ENCODE data around the gene FADS1. TPM values are rescaled to one million over a fixed set of nuclear protein-coding genes. Genes with fewer than 3 reads are reported as not detected.

Gene FADS1
- polyA plus RNA-seq, 1 donor (not counting 4 experiments of a cell fraction or from before 2014, with no cell fraction given) = 34.0 TPM

DNA sequence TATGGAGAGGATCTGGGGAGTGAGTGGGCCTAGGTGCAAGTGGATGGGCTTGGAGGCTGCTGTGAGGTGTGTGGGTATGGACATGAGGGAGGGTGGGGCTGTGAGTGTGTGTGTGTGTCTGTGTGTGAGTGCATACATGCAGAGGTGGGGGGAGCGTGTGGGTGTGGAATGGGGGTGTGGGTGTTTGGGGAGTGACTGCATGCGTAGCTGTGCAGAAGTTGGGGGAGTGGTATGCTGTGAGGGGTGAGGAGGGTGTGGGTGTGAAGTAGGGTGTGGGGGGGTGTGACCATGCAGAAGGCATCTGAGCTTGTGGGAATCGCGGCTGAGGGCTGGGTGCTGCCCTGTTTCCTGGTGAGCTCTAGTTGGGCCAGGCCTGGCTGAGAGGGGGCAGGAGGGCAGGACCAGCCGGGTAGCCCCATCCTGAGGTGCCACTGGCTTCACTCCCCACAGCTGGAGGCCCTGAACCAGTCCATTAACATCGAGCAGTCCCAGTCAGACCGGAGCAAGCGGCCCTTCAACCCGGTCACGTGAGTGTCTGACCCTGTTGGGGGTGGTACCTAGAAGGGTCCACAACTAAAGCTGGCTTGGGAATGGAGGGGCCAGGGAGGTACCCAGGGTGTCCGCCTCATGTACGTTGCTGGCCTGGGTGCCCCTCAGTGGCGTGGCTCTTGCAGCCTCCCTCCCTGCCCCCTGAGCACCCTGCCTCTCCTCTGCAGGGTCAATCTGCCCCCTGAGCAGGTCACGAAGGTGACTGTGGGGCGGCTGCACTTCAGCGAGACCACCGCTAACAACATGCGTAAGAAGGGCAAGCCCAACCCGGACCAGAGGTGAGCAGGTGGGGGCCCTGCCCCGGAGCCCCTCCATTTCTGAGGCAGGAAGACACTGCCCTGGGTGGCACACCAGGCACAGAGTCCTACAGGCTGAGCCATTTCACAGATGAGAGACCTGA is 40.9 kb downstream of the FADS1 start:
- Histone ChIP-seq H3K27me3 (ENCODE audit: control insufficient read depth, extremely low read depth, insufficient read depth, low read length) (peaks cover 11% of the 10 kb centered on the region), H3K36me3 (ENCODE audit: control insufficient read depth in 2 of 2, extremely low read depth in 1 of 2, insufficient read depth in 2 of 2, low read length in 2 of 2) (no peaks in the 10 kb centered on the region), H3K4me1 (ENCODE audit: control insufficient read depth, extremely low read depth, insufficient read depth, low read length) (peaks cover 8% of the 10 kb centered on the region), H3K9ac (ENCODE audit: control insufficient read depth, extremely low read depth, insufficient read depth, low read length) (no peak overlapping the region), H3K9me1 (ENCODE audit: control insufficient read depth, extremely low read depth, insufficient read depth, low read length) (no peaks in the 10 kb centered on the region), H4K20me1 (ENCODE audit: control insufficient read depth, extremely low read depth, insufficient read depth, low read length) (no peaks in the 10 kb centered on the region), H3K9me3 (ENCODE audit: control insufficient read depth, low read depth, low read length) (no peaks in the 10 kb centered on the region), H3K4me2 (ENCODE audit: control insufficient read depth, extremely low read depth, insufficient read depth, low read depth, low read length) (no peak overlapping the region), H3K27ac (ENCODE audit: control insufficient read depth, insufficient read depth, low read length) (no peak overlapping the region), H2AFZ (ENCODE audit: control insufficient read depth, low read length) (no peak overlapping the region), H3K4me3 (ENCODE audit: control insufficient read depth in 2 of 3, extremely low read depth in 1 of 3, insufficient read depth in 2 of 3, low read depth in 1 of 3, low read length in 3 of 3) (no peak overlapping the region), H3K79me2 (ENCODE audit: control insufficient read depth, insufficient read depth, low read length) (no peaks in the 10 kb centered on the region)
- no peak for TF ChIP-seq EZH2 (IDR thresholded peaks at IDR 0.05; ENCODE audit: low read length)
- TF ChIP-seq, protein P1, sequence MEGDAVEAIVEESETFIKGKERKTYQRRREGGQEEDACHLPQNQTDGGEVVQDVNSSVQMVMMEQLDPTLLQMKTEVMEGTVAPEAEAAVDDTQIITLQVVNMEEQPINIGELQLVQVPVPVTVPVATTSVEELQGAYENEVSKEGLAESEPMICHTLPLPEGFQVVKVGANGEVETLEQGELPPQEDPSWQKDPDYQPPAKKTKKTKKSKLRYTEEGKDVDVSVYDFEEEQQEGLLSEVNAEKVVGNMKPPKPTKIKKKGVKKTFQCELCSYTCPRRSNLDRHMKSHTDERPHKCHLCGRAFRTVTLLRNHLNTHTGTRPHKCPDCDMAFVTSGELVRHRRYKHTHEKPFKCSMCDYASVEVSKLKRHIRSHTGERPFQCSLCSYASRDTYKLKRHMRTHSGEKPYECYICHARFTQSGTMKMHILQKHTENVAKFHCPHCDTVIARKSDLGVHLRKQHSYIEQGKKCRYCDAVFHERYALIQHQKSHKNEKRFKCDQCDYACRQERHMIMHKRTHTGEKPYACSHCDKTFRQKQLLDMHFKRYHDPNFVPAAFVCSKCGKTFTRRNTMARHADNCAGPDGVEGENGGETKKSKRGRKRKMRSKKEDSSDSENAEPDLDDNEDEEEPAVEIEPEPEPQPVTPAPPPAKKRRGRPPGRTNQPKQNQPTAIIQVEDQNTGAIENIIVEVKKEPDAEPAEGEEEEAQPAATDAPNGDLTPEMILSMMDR (optimal IDR thresholded peaks at IDR 0.05 in 1 of 3, IDR thresholded peaks at IDR 0.05 in 1 of 3, conservative IDR thresholded peaks at IDR 0.05 in 1 of 3; ENCODE audit: extremely low read depth in 1 of 3, insufficient read depth in 2 of 3, low read length in 3 of 3) = no peak
- dilution Hi-C loops (cut with MboI; ENCODE audit: extremely low pct_ligation_motif_present, low sequenced_read_pairs) = no loop called here
- no peak for FAIRE-seq
- DNase-seq (ENCODE audit: low read depth, low spot score) = no peak

DNA sequence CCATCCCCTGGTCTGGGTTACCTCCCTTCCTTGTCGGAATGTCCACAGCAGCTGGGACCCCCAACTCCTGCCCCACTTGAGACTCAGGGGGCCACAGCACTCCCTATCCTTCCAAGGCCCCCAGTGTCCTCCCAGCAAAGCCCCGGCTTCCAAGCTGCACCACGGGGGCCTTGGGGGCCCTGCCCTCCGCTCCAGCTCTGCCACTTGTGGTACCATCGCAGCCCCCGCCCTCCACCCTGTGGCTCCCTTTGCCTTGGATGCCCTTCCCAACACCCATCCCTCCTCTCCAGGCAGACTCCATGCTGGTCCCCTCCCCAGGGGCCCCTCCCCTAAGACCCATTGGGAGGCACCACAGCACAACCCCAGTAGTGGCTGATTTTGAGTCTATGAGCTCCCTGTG is 41.7 kb downstream of the FADS1 start:
- no peak overlapping the region for H3K27ac ChIP-seq (ENCODE audit: control insufficient read depth, insufficient read depth, low read length)
- H3K9me1 ChIP-seq (ENCODE audit: control insufficient read depth, extremely low read depth, insufficient read depth, low read length) = no peaks in the 10 kb centered on the region
- no peaks in the 10 kb centered on the region for H3K79me2 ChIP-seq (ENCODE audit: control insufficient read depth, insufficient read depth, low read length)
- dilution Hi-C loops (cut with MboI; ENCODE audit: extremely low pct_ligation_motif_present, low sequenced_read_pairs) = no loop called here
- H3K36me3 ChIP-seq (ENCODE audit: control insufficient read depth in 2 of 2, extremely low read depth in 1 of 2, insufficient read depth in 2 of 2, low read length in 2 of 2) = no peaks in the 10 kb centered on the region
- DNase-seq (ENCODE audit: low read depth, low spot score) = no peak
- H3K27me3 ChIP-seq (ENCODE audit: control insufficient read depth, extremely low read depth, insufficient read depth, low read length) = peaks cover 11% of the 10 kb centered on the region
- peaks cover 3% of the 10 kb centered on the region for H3K4me1 ChIP-seq (ENCODE audit: control insufficient read depth, extremely low read depth, insufficient read depth, low read length)
- no peak overlapping the region for H3K4me3 ChIP-seq (ENCODE audit: control insufficient read depth in 2 of 3, extremely low read depth in 1 of 3, insufficient read depth in 2 of 3, low read depth in 1 of 3, low read length in 3 of 3)
- H3K9me3 ChIP-seq (ENCODE audit: control insufficient read depth, low read depth, low read length) = no peaks in the 10 kb centered on the region
- H3K4me2 ChIP-seq (ENCODE audit: control insufficient read depth, extremely low read depth, insufficient read depth, low read depth, low read length) = no peak overlapping the region
- H4K20me1 ChIP-seq (ENCODE audit: control insufficient read depth, extremely low read depth, insufficient read depth, low read length) = no peaks in the 10 kb centered on the region
- no peak for FAIRE-seq
- no peak overlapping the region for H3K9ac ChIP-seq (ENCODE audit: control insufficient read depth, extremely low read depth, insufficient read depth, low read length)
- no peak overlapping the region for H2AFZ ChIP-seq (ENCODE audit: control insufficient read depth, low read length)
- TF ChIP-seq, protein P1 (optimal IDR thresholded peaks at IDR 0.05 in 1 of 3, IDR thresholded peaks at IDR 0.05 in 1 of 3, conservative IDR thresholded peaks at IDR 0.05 in 1 of 3; ENCODE audit: extremely low read depth in 1 of 3, insufficient read depth in 2 of 3, low read length in 3 of 3) = no peak
- no peak for TF ChIP-seq EZH2 (IDR thresholded peaks at IDR 0.05; ENCODE audit: low read length)

All from keratinocyte (primary cell).